Measurements from ENCODE around the gene NLRC5.

Gene NLRC5

DNA sequence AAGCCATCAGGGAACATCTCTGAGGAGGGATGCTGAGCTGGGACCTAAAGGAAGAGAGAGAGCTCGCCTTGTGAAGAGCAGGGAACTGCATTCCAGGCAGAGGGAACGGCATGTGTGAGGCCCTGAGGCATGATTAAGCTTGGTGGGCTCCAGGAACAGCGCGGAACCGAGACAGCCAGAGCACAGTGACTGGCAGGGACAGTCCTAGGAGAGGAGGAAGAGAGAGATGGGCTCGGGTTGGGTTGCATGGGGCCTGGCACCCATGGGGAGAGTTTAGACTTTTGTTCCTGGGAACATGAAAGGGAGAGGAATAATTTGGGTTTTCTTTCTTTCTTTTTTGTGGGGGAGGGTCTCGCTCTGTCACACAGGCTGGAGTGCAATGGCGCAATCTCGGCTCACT lies 63.8 kb downstream of the NLRC5 start:
- POLR2A ChIA-PET = no interaction called here
- TF ChIP-seq ARNT (IDR thresholded peaks at IDR 0.05) = no peak
- DNase-seq (ENCODE audit: extremely low spot score) = no peak
- CTCF ChIA-PET = no interaction called here

DNA sequence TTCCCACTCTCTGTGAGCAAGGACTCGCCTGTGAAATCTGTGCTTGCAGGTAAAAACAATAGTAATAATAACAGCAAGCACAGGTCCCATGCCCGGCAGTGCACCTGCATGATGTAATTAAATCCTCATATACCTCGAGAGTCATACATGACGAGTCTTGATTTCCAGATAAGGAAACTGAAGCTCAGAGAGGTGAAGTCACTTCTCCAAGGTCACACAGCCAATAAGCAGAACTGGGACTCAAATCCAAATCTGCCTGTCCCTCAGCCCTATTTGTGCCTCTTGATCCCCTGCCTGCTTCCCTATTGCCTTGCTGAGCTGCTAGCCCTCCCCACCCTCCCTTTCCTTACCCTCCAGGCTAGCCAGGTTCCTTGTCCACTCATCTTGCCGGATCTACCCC lies 65.0 kb downstream of the NLRC5 start:
- CTCF ChIA-PET = no interaction called here
- TF ChIP-seq FOXM1 (IDR thresholded peaks at IDR 0.05; ENCODE audit: borderline replicate concordance) = no peak
- TF ChIP-seq LEF1 (IDR thresholded peaks at IDR 0.05; ENCODE audit: borderline replicate concordance) = no peak
- no peak for TF ChIP-seq FOXA1 (IDR thresholded peaks at IDR 0.05)
- TF ChIP-seq BHLHE40 (IDR thresholded peaks at IDR 0.05; ENCODE audit: borderline replicate concordance) = no peak
- TF ChIP-seq ZNF384 (IDR thresholded peaks at IDR 0.05) = no peak
- no peak for TF ChIP-seq NFRKB (IDR thresholded peaks at IDR 0.05)
- no peak for TF ChIP-seq SP1 (IDR thresholded peaks at IDR 0.05)
- no peak for TF ChIP-seq TARDBP (IDR thresholded peaks at IDR 0.05)
- no peak for TF ChIP-seq HDGF (IDR thresholded peaks at IDR 0.05; ENCODE audit: borderline replicate concordance)
- TF ChIP-seq ARNT (IDR thresholded peaks at IDR 0.05) = no peak
- no peak for TF ChIP-seq SUZ12 (IDR thresholded peaks at IDR 0.05)
- TF ChIP-seq CTBP1 (IDR thresholded peaks at IDR 0.05; ENCODE audit: borderline replicate concordance) = no peak
- TF ChIP-seq L3MBTL2 (conservative IDR thresholded peaks at IDR 0.05) = no peak
- POLR2A ChIA-PET = interaction anchor here (0.9 kb wide), 1 partner anchor 8 kb away, joined by 3 read pairs; no protein-coding TSS in a partner anchor
- DNase-seq (ENCODE audit: extremely low spot score) = no peak

DNA sequence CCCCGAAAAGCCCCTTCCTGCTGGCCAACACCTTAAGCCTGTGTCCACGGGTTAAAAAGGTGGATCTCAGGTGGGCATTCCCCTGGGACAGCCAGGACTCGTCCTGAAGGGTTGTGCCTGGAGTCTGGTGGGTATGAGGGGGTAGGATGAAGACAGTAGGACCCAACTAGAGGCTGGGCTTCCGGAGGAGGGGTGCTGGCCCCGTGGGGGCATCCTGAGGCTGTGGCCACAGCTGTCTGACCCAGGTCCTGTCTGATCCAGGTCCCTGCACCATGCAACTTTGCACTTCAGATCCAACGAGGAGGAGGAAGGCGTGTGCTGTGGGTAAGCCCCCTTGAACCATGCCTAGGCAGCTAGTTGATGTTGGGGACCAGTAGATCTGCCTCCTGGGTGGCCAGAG lies 65.4 kb downstream of the NLRC5 start:
- ChIA-PET POLR2A (interaction anchor here (0.9 kb wide), 1 partner anchor 9 kb away, joined by 3 read pairs; no protein-coding TSS in a partner anchor), CTCF (no interaction called here)
- DNase-seq (ENCODE audit: extremely low spot score) = no peak
- TF ChIP-seq FOXA1 (IDR thresholded peaks at IDR 0.05) (no peak), LEF1 (IDR thresholded peaks at IDR 0.05; ENCODE audit: borderline replicate concordance) (no peak), L3MBTL2 (conservative IDR thresholded peaks at IDR 0.05) (no peak), ZNF384 (IDR thresholded peaks at IDR 0.05) (no peak), ARNT (IDR thresholded peaks at IDR 0.05) (no peak), HDGF (IDR thresholded peaks at IDR 0.05; ENCODE audit: borderline replicate concordance) (no peak), BHLHE40 (IDR thresholded peaks at IDR 0.05; ENCODE audit: borderline replicate concordance) (no peak), NFRKB (IDR thresholded peaks at IDR 0.05) (no peak), SP1 (IDR thresholded peaks at IDR 0.05) (no peak), SUZ12 (IDR thresholded peaks at IDR 0.05) (no peak), FOXK2 (IDR thresholded peaks at IDR 0.05) (no peak)
- TF ChIP-seq, protein P1, sequence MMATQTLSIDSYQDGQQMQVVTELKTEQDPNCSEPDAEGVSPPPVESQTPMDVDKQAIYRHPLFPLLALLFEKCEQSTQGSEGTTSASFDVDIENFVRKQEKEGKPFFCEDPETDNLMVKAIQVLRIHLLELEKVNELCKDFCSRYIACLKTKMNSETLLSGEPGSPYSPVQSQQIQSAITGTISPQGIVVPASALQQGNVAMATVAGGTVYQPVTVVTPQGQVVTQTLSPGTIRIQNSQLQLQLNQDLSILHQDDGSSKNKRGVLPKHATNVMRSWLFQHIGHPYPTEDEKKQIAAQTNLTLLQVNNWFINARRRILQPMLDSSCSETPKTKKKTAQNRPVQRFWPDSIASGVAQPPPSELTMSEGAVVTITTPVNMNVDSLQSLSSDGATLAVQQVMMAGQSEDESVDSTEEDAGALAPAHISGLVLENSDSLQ (IDR thresholded peaks at IDR 0.05) = no peak

DNA sequence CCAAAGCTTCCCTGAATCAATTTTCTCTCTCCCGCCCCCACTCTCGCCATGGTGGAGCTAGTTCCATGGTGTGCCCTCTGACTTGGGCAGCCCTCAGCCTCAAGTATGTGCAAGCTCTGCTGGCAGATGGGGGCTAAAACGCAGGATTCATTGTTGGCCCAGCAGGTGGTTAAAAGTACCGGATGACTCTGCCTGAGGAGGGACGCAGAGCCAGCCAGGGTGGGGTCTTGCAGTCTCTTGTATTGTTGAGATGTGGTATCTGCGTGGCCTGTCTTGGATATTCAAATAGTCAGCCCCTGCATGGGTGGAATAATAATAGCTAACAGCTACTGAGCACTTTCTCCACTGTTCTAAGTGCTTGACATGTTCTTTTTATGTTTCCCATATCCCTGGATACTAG lies 66.3 kb downstream of the NLRC5 start:
- DNase-seq (ENCODE audit: extremely low spot score) = no peak
- ChIA-PET CTCF (no interaction called here), POLR2A (no interaction called here)
- TF ChIP-seq ELF4 (IDR thresholded peaks at IDR 0.05) = no peak
- no peak for TF ChIP-seq SUZ12 (IDR thresholded peaks at IDR 0.05)
- no peak for TF ChIP-seq HDGF (IDR thresholded peaks at IDR 0.05; ENCODE audit: borderline replicate concordance)
- no peak for TF ChIP-seq ARNT (IDR thresholded peaks at IDR 0.05)
- TF ChIP-seq, protein P1 (IDR thresholded peaks at IDR 0.05) = no peak
- TF ChIP-seq FOXM1 (IDR thresholded peaks at IDR 0.05; ENCODE audit: borderline replicate concordance) = no peak

DNA sequence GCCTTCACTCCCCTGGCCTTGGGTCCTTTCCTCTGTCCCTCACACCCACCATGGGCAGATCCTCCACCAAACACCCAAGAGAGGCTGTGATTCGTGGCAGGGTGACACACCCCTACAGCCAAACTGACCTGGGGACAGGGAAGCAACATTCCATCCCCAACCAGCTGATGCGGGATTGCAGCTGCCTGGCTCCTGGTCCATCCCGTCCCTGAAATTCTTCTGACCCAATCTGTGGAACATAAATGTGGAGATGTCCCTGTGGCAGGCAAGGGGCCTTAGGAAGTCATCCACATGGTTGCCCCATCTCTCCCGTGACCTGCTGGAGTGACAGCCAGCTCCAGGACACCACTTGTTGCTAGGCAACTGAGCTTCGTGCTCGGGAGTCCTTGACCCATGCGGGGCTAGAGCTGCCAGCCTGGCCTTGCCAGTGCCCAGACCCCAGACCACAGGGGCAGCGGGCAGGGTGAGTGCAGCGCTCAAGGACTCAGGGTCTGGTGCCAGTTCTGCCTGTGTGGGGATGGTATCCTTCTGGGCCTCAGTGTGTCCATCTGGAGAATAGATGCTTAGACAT lies 69.0 kb downstream of the NLRC5 start:
- TF ChIP-seq FOXA1 (IDR thresholded peaks at IDR 0.05) = no peak
- TF ChIP-seq ZNF384 (IDR thresholded peaks at IDR 0.05) = no peak
- no peak for TF ChIP-seq FOXK2 (IDR thresholded peaks at IDR 0.05)
- TF ChIP-seq ELF4 (IDR thresholded peaks at IDR 0.05) = no peak
- no peak for TF ChIP-seq FOXM1 (IDR thresholded peaks at IDR 0.05; ENCODE audit: borderline replicate concordance)
- no peak for TF ChIP-seq NFRKB (IDR thresholded peaks at IDR 0.05)
- no peak for DNase-seq (ENCODE audit: extremely low spot score)
- ChIA-PET CTCF (no interaction called here), POLR2A (no interaction called here)

DNA sequence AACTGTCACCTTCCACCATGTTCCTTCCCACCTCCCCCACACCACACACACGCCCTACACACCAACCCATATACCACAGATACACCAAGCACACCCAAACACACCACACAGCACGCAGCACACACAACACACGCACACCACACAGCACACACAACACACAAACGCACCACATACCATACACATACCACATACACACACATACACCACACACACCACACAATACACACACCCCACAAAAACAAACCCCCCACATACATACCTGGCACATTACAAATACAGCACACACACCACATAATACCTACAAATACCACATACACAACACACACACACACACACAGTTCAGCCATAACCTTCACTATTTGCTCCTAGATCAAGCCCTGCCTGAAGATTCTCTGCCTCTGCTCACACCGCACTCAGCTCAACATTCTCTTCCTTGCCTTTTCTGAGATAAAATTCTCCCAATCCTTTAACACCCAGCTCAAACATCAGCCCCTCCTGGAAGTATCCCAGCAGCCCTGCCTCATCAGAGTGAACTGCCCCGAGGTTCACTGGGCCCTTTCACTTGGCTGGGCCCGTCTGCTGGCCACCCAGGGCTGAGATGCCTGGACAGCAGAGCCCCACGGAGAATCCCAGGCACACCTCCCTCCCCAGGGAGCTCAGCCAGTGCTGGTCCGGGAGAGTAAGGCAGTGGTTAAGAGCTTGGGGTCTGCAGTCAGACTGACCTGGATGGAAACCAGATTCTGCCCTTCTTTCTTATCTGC lies 71.1 kb downstream of the NLRC5 start:
- ChIA-PET POLR2A (no interaction called here), CTCF (interaction anchor here (0.5 to 0.6 kb wide), 2 partner anchors 267 to 518 kb away, joined by 3 to 4 read pairs; no protein-coding TSS in a partner anchor)
- TF ChIP-seq NFRKB (IDR thresholded peaks at IDR 0.05) = no peak
- TF ChIP-seq ELF4 (IDR thresholded peaks at IDR 0.05) = no peak
- TF ChIP-seq LEF1 (IDR thresholded peaks at IDR 0.05; ENCODE audit: borderline replicate concordance) = no peak
- TF ChIP-seq L3MBTL2 (conservative IDR thresholded peaks at IDR 0.05) = no peak
- no peak for TF ChIP-seq SP1 (IDR thresholded peaks at IDR 0.05)
- TF ChIP-seq FOXM1 (IDR thresholded peaks at IDR 0.05; ENCODE audit: borderline replicate concordance) = no peak
- TF ChIP-seq FOXK2 (IDR thresholded peaks at IDR 0.05) = no peak
- no peak for TF ChIP-seq HDGF (IDR thresholded peaks at IDR 0.05; ENCODE audit: borderline replicate concordance)
- TF ChIP-seq ZNF384 (IDR thresholded peaks at IDR 0.05) = no peak
- TF ChIP-seq ARNT (IDR thresholded peaks at IDR 0.05) = no peak
- no peak for TF ChIP-seq FOXA1 (IDR thresholded peaks at IDR 0.05)
- TF ChIP-seq, protein P1 (IDR thresholded peaks at IDR 0.05) = no peak
- TF ChIP-seq TARDBP (IDR thresholded peaks at IDR 0.05) = no peak
- TF ChIP-seq CTBP1 (IDR thresholded peaks at IDR 0.05; ENCODE audit: borderline replicate concordance) = no peak
- no peak for TF ChIP-seq BHLHE40 (IDR thresholded peaks at IDR 0.05; ENCODE audit: borderline replicate concordance)
- no peak for TF ChIP-seq SUZ12 (IDR thresholded peaks at IDR 0.05)
- no peak for DNase-seq (ENCODE audit: extremely low spot score)
